Measurements from ENCODE around the gene TEX54.

TEX54 gene

DNA sequence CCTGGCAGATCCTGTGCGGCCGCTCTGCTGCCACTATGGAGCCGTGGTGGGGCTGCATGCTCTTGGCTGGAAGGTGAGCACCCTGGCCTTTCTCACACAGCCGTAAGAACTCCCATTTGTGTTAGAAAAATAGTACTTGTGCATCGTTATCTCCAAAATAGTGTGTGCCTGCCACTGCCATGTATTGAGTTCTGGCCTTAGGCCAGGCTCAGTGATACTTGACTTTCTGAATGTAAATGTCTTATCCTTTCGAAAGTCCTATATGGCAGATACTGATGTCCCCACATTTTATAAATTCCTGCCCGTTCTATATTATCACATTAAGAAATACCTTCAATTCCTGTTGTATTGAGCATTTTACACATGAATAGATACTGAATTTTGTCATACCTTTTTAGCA is 49.9 kb downstream of the TEX54 start:
- no peak for DNase-seq
